ENCODE data around the gene BST1. TPM values are rescaled to one million over a fixed set of nuclear protein-coding genes. Genes with fewer than 3 reads are reported as not detected.

BST1 gene
- polyA plus RNA-seq, 1 donor = 3.9 TPM

DNA sequence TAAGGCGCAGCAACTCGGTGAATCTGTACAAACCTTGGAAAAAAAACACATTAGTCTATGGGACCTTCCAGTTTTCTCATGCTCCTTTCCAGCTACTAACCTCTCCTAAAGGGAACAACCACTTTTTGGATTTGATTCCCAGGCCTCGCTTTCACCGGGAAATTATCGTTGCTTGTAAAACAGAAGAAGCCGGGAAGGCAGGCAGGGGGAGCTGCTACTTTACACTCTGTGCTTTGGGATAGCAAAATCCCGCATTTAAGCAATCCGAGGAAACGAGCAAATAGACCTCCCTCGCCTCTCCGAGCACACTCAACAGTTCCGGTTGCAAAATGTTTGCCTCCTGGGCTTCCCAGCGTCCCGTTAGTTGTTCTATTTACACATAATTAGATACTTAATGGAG, 76.4 kb downstream of the BST1 start:
- peak; percentile 45 for DNase-seq (ENCODE audit: low read depth)

- no peak for DNase-seq (ENCODE audit: low read depth)
These were observed 76.9 kb downstream of the BST1 start for GRCh38 chr4:15779809-15780208.

DNA sequence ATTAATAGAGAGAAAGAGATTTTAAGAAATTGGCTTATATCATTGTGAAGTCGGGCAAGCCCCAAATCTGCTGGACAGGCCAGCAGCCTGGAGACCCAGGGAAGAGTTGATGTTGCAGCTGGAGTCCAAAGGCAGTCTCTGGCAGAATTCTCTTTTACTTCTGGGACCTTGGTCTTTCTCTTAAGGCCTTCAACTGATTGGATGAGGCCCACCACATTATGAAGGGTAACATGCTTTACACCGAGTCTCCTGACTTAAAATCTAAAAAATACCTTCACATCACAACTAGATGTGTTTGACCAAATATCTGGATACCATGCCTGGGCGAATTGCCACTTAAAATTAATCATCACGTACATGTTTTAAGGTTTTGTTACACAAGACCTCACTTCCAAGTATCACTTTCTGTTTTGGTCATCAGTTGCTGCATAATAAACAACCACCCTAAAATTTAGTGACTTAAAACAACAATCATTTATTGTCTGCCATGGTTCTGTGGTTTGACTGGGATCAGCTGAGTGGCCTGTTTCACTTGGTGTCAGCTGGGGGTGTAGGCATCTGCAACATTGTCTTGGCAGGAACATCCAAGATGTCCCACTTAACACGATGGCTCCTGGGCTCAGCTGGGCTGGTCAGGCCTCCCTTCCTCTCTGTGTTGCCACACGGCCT, 78.7 kb downstream of the BST1 start:
- no peak for DNase-seq (ENCODE audit: low read depth)

Other genes with a start within 250 kb of the BST1 start
- gene CC2D2A, start 233.2 kb upstream of the BST1 start, polyA plus RNA-seq (ENCODE audit: insufficient read length) = 10.8 TPM
- gene FBXL5, start 47.7 kb upstream of the BST1 start, polyA plus RNA-seq (ENCODE audit: insufficient read length) = 67.2 TPM
- 27.5 TPM for gene FAM200B, start 21.2 kb upstream of the BST1 start, polyA plus RNA-seq (ENCODE audit: insufficient read length)
- 0.94 TPM for gene CD38, start 75.3 kb downstream of the BST1 start, polyA plus RNA-seq (ENCODE audit: insufficient read length)
- not detected for gene FGFBP1, start 235.7 kb downstream of the BST1 start, polyA plus RNA-seq (ENCODE audit: insufficient read length)

Data from forelimb muscle (tissue), 1 donor.